Measurements from ENCODE around the gene IRF2BP2. TPM values are rescaled to one million over a fixed set of nuclear protein-coding genes. Genes with fewer than 3 reads are reported as not detected.

IRF2BP2 gene
- total and polyA plus RNA-seq, 10 of the 15 experiments (the other 5 are each of a cell fraction or from before 2014, with no cell fraction given), result 7.5 to 114 (median 52.3) TPM

DNA sequence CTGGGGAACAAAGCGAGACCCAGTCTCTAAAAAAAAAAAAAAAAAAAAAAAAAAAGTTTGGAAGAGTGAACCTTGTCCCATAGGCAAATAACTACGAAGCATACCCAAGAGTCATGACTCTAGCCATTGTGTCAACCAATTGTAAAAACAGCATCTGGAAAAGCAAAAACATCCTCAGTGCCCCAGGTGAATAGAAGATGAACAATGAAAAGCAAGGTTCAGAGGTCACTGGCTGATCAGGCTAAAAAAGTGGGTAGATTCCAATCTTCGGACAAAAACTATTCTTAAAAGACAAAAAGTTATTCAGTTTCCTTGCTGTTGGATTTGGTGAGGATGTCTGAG is 11.1 kb upstream of the IRF2BP2 start:
- H3K27me3 ChIP-seq (replicated peaks in 1 of 2; ENCODE audit: control insufficient read depth in 2 of 2, insufficient read depth in 2 of 2, low read length in 1 of 2), result no peaks in the 10 kb centered on the region
- no peaks in the 10 kb centered on the region for H4K20me1 ChIP-seq (ENCODE audit: control insufficient read depth, insufficient read depth)
- H3K9me3 ChIP-seq (replicated peaks; ENCODE audit: control insufficient read depth, insufficient read depth, low read length), result no peaks in the 10 kb centered on the region
- H3K79me2 ChIP-seq (ENCODE audit: control insufficient read depth, insufficient read depth, low read length), result no peaks in the 10 kb centered on the region
- no peak overlapping the region for H3K4me3 ChIP-seq
- intact Hi-C loops (cut with micrococcal nuclease; ENCODE audit: unreplicated experiment), result no loop called here
- no peak for DNase-seq (ENCODE audit: low read depth, low spot score)
- peaks cover 4% of the 10 kb centered on the region; the same call in 1 of the 2 replicates for H3K4me1 ChIP-seq (ENCODE audit: control insufficient read depth, insufficient read depth, low read length)
- H3K36me3 ChIP-seq (ENCODE audit: control insufficient read depth in 2 of 2, insufficient read depth in 2 of 2, low read length in 1 of 2), result no peaks in the 10 kb centered on the region
- no peak overlapping the region for H3K9ac ChIP-seq (ENCODE audit: control insufficient read depth, insufficient read depth, low read length)
- FAIRE-seq, result no peak
- SMC1A ChIA-PET (ENCODE audit: uncharacterized antibody, unreplicated experiment), result interaction anchor here (1.6 to 5.0 kb wide), 4 partner anchors 8 to 19 kb away, joined by 3 to 23 read pairs (median 11); no protein-coding TSS in a partner anchor
- TF ChIP-seq BCL11A (IDR thresholded peaks at IDR 0.05; ENCODE audit: low read depth, low read length) (no peak), NFXL1 (IDR thresholded peaks at IDR 0.05; ENCODE audit: borderline replicate concordance) (no peak), GABPA (IDR thresholded peaks at IDR 0.05; ENCODE audit: low read depth) (no peak), ESRRA (IDR thresholded peaks at IDR 0.05; ENCODE audit: low read length) (no peak)
- H2AFZ ChIP-seq (ENCODE audit: control insufficient read depth, low read depth, low read length), result no peak overlapping the region
- CTCF ChIA-PET, result no interaction called here
- no peak overlapping the region for H3K27ac ChIP-seq (ENCODE audit: control insufficient read depth, insufficient read depth)
- in situ Hi-C loops (cut with MboI), result no loop called here
- POLR2A ChIA-PET, result no interaction called here
- no TSS peak for BruUV-seq (replicated peaks)
- RAD21 ChIA-PET (ENCODE audit: unreplicated experiment), result no interaction called here
- H3K4me2 ChIP-seq (ENCODE audit: control insufficient read depth, insufficient read depth), result no peak overlapping the region
- ATAC-seq, result no peak
- WGBS (ENCODE audit: insufficient coverage, insufficient replicate concordance, low lambda C conversion rate, missing lambda C conversion rate), result 100% methylated on average over 2 of the region's 3 CpGs

DNA sequence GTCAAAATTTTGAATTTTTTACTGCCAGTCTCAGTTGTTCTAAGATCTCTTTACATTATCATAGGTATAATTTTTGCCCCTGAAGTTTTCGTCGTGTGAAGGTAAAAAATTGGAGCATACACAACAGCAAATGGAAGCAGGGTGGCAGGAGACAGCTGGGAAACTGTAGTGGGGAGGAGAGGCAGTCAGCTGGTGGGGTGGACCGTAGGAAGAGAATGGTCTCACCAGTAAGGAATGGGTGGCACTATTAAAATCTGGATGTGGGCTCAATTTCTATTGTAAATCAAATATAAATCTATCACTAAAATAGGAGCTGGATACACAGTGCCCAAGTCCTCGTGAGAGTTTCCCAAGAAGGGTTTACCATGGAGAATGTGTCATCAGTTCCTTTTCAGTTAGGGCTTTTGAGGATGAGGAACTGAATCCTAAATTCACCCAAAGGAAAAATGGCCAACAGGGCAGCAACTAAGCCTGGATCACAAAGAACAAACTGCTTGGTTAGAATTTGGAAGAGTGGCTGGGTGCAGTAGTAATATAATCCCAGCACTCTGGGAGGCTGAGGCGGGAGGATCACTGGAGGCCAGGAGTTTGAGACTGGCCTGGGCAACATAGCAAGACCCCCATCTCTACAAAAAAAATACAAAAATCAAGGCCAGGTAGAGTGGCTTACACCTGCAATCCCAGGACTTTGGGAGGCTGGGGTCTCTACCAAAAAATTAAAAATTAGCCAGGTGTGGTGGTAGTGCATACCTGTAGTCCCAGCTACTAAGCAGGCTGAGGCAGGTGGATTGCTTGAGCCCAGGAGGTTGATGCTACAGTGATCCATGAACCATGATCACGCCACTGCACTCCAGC is 10.5 kb upstream of the IRF2BP2 start:
- CTCF ChIA-PET, result interaction anchor here (0.6 to 2.1 kb wide), 4 partner anchors 9 to 96 kb away, joined by 4 to 7 read pairs (median 4); no protein-coding TSS in a partner anchor
- Histone ChIP-seq H3K27ac (ENCODE audit: control insufficient read depth, insufficient read depth) (no peak overlapping the region; the same call in 1 of the 2 replicates), H3K9me3 (replicated peaks; ENCODE audit: control insufficient read depth, insufficient read depth, low read length) (no peaks in the 10 kb centered on the region), H2AFZ (ENCODE audit: control insufficient read depth, low read depth, low read length) (peak overlapping the region; percentile 81; the same call in 1 of the 2 replicates), H3K4me2 (ENCODE audit: control insufficient read depth, insufficient read depth) (peak overlapping the region; percentile 59), H3K9ac (ENCODE audit: control insufficient read depth, insufficient read depth, low read length) (no peak overlapping the region), H3K27me3 (replicated peaks in 1 of 2; ENCODE audit: control insufficient read depth in 2 of 2, insufficient read depth in 2 of 2, low read length in 1 of 2) (no peaks in the 10 kb centered on the region), H3K36me3 (ENCODE audit: control insufficient read depth in 2 of 2, insufficient read depth in 2 of 2, low read length in 1 of 2) (no peaks in the 10 kb centered on the region), H3K79me2 (ENCODE audit: control insufficient read depth, insufficient read depth, low read length) (no peaks in the 10 kb centered on the region), H3K4me3 (no peak overlapping the region), H4K20me1 (ENCODE audit: control insufficient read depth, insufficient read depth) (no peaks in the 10 kb centered on the region), H3K4me1 (ENCODE audit: control insufficient read depth, insufficient read depth, low read length) (peaks cover 4% of the 10 kb centered on the region; the same call in 1 of the 2 replicates)
- BruUV-seq (replicated peaks), result no TSS peak
- DNase-seq (ENCODE audit: low read depth, low spot score) (no peak), ATAC-seq (no peak), FAIRE-seq (no peak)
- POLR2A ChIA-PET, result interaction anchor here (1.2 kb wide), 1 partner anchor 9 kb away, joined by 4 read pairs; no protein-coding TSS in a partner anchor
- RAD21 ChIA-PET (ENCODE audit: unreplicated experiment), result interaction anchor here (0.6 to 1.6 kb wide), 4 partner anchors 9 to 828 kb away, joined by 3 to 6 read pairs (median 4); no protein-coding TSS in a partner anchor
- TF ChIP-seq POLR2AphosphoS5 (IDR thresholded peaks at IDR 0.05; ENCODE audit: low read length) (no peak), RUNX3 (IDR thresholded peaks at IDR 0.05; ENCODE audit: low read length) (no peak), BACH1 (IDR thresholded peaks at IDR 0.05; ENCODE audit: borderline replicate concordance) (no peak), RFX5 (IDR thresholded peaks at IDR 0.05; ENCODE audit: low read depth, low read length) (no peak), STAT3 (IDR thresholded peaks at IDR 0.05; ENCODE audit: low read depth, low read length) (no peak)
- TF ChIP-seq, protein P1, sequence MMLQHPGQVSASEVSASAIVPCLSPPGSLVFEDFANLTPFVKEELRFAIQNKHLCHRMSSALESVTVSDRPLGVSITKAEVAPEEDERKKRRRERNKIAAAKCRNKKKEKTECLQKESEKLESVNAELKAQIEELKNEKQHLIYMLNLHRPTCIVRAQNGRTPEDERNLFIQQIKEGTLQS (IDR thresholded peaks at IDR 0.05; ENCODE audit: borderline replicate concordance, extremely low read depth, low read depth, low read length), result no peak
- in situ Hi-C loops (cut with MboI) (no loop called here), intact Hi-C loops (cut with micrococcal nuclease; ENCODE audit: unreplicated experiment) (no loop called here)
- SMC1A ChIA-PET (ENCODE audit: uncharacterized antibody, unreplicated experiment), result interaction anchor here (0.8 to 5.0 kb wide), 8 partner anchors 8 to 355 kb away, joined by 3 to 23 read pairs (median 4); no protein-coding TSS in a partner anchor
- WGBS (ENCODE audit: insufficient coverage, insufficient replicate concordance, low lambda C conversion rate, missing lambda C conversion rate), result 99% methylated on average over 5 of the region's 6 CpGs
